SKM-1 treated with dmso at 0.1 percent for 144 hours (cell line): ENCODE data around the gene MT1E.
"Not testable (repeated sequence)": the region's sequence is repeated elsewhere in the genome, so short reads cannot be mapped to it uniquely, and the experiment has no call there.

Experiments
- DNase-seq: peaks from one replicate; lab custom pipeline; 2025; ENCODE audit not compliant: unreplicated experiment; lab: John Stamatoyannopoulos, UW

MT1E gene

GRCh38 chr16:56669840-56670619 is 44.4 kb downstream of the MT1E start:
- DNase-seq: no peak

DNA sequence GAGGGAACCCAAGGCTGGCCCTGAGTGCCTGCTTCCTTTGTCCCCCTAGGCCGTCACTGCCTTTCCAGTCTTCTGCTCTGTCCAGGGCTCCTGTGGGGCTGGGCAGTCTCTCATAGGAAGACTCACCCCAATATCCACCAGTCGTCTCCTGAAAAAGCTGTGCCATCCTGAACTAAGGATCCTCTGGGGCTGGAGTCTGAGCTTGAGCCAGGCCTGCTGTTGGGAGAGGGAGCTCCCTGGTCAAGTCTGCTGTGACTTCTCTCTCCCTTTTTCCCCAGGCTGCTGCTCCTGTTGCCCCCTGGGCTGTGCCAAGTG is 45.0 kb downstream of the MT1E start:
- DNase-seq: no peak

GRCh38 chr16:56671691-56672090 is 46.1 kb downstream of the MT1E start:
- not testable (repeated sequence) for DNase-seq

GRCh38 chr16:56672171-56672570 is 46.6 kb downstream of the MT1E start:
- DNase-seq: not testable (repeated sequence)

- no peak for DNase-seq
Measured at GRCh38 chr16:56672761-56673536, 47.4 kb downstream of the MT1E start.

GRCh38 chr16:56673921-56674320 is 48.3 kb downstream of the MT1E start:
- DNase-seq: peak; percentile 25

DNA sequence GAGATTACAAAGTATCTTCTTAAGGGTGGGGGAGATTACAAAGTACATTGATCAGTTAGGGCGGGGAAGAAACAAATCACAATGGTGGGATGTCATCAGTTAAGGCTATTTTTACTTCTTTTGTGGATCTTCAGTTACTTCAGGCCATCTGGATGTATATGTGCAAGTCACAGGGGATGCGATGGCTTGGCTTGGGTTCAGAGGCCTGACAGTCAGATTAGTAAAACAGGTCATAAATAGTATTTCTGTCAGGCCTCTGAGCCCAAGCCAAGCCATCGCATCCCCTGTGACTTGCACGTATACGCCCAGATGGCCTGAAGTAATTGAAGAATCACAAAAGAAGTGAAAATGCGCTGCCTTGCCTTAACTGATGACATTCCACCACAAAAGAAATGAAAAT is 49.0 kb downstream of the MT1E start:
- DNase-seq: not testable (repeated sequence)

DNA sequence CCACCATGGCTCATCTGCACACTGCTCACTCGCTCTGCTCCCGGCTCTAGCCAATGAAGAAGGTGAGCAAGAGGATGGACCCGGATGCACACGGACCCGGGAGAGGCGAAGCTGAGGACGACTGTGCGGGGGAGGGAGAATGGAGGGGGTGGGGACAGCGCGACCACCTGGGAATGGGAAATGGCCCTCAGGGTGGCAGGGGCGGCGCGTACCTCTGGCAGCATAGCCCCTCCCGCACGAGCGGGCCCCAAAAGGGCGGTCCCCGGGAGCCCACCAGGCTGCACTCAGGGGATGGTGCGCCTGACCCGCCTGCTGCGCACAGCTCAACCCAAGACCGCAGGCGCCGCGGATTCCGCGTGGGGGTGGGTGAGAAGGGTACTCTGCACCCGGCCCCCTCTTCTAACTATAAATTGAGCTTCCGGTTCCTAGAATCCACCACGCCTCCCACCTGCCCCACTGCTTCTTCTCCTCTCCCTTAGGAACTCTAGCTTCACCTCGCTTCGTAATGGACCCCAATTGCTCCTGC is 50.2 kb downstream of the MT1E start:
- no peak for DNase-seq
